D721Med (cell line): ENCODE results near the gene FAM20C.

Experiments
- DNase-seq: peaks from one replicate; pipeline ENCODE4 v3.0.0; 2011; ENCODE audit warnings: low spot score; ENCODE audit not compliant: insufficient read length
- FAIRE-seq: peaks from 2 replicates; lab custom pipeline; 2011; peaks lifted over from hg19 to GRCh38; lab: Jason Lieb, UNC
- CTCF ChIP-seq: IDR thresholded peaks from 2 replicates; pipeline ENCODE4 v1.5.1; 2012; ENCODE audit warnings: mild to moderate bottlenecking, control low read depth; ENCODE audit not compliant: insufficient read depth; ENCODE audit errors: missing control alignments

The FAM20C gene

GRCh38 chr7:251446-252175 lies 59.2 kb downstream of the FAM20C start:
- FAIRE-seq = no peak
- no peak for DNase-seq
- TF ChIP-seq CTCF = no peak

GRCh38 chr7:252216-252965 lies 60.0 kb downstream of the FAM20C start:
- no peak for FAIRE-seq

GRCh38 chr7:252981-253380 lies 60.6 kb downstream of the FAM20C start:
- DNase-seq = no peak
- TF ChIP-seq CTCF = no peak
- no peak for FAIRE-seq

More at GRCh38 chr7:252216-252965, 60.0 kb downstream of the FAM20C start:
- TF ChIP-seq CTCF = no peak
- no peak for DNase-seq

GRCh38 chr7:253581-254336 lies 61.4 kb downstream of the FAM20C start:
- no peak for DNase-seq
- FAIRE-seq = no peak
- TF ChIP-seq CTCF = no peak

GRCh38 chr7:254337-255037 lies 62.1 kb downstream of the FAM20C start:
- TF ChIP-seq CTCF = no peak
- DNase-seq (no peak), FAIRE-seq (no peak)

GRCh38 chr7:255038-255435 lies 62.7 kb downstream of the FAM20C start:
- no peak for FAIRE-seq
- no peak for DNase-seq
- TF ChIP-seq CTCF = no peak
